ENCODE data around the gene CDRT15L2.
"Not testable (repeated sequence)": the region's sequence is repeated elsewhere in the genome, so short reads cannot be mapped to it uniquely, and the experiment has no call there.

DNA sequence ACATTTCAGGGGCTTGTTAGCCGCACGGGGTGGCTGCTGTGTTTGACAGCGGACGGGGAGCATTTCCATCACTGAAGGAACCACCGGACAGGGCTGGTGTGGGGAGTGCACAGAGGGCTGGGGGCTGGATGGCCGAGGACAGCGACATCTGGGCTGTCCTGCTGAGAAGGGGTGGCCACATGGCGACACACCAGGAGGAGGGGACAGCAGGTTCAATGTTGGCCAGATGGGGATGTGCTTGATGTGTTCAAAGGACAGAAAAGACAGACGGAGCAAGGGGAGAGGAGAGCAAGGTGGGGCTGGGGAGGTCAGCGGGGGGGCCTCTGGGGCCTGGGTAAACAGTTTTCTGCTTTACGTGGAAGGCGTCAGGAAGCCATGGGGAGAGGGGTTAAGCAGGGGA is 12.8 kb upstream of the CDRT15L2 start:
- not testable (repeated sequence) for TF ChIP-seq ZNF274 (IDR thresholded peaks at IDR 0.05; ENCODE audit: low read depth, low read length); YY1 (IDR thresholded peaks at IDR 0.05; ENCODE audit: insufficient read depth, insufficient read length); SUZ12 (IDR thresholded peaks at IDR 0.05; ENCODE audit: extremely low read depth, insufficient read depth, insufficient read length)

Data from NT2/D1 (cell line).